LNCAP (cell line): ENCODE results near the gene SGMS1.

Source experiments
- CTCF ChIP-seq: fragments of 450-650 bp; IDR thresholded peaks from 2 replicates; pipeline ENCODE4 v1.5.1; 2017; ENCODE audit warnings: mild to moderate bottlenecking

SGMS1 gene

GRCh38 chr10:50565301-50566083 is 58.3 kb downstream of the SGMS1 start:
- no peak for TF ChIP-seq CTCF

GRCh38 chr10:50563906-50564305 is 59.9 kb downstream of the SGMS1 start:
- no peak for TF ChIP-seq CTCF

GRCh38 chr10:50561816-50562215 is 61.9 kb downstream of the SGMS1 start:
- TF ChIP-seq CTCF, result peak; percentile 77

- TF ChIP-seq CTCF, result no peak
Measured at GRCh38 chr10:50561266-50561665, 62.5 kb downstream of the SGMS1 start.

GRCh38 chr10:50560370-50560769 is 63.4 kb downstream of the SGMS1 start:
- no peak for TF ChIP-seq CTCF

GRCh38 chr10:50558371-50558770 is 65.4 kb downstream of the SGMS1 start:
- no peak for TF ChIP-seq CTCF

- TF ChIP-seq CTCF, result no peak
Measured at GRCh38 chr10:50557130-50557682, 66.5 kb downstream of the SGMS1 start.
